K562 (cell line): Measurements from ENCODE around the gene KDF1. TPM values are rescaled to one million over a fixed set of nuclear protein-coding genes. Genes with fewer than 3 reads are reported as not detected.
A peak's percentile ranks its signal among the peaks of the same experiment; 100 is the strongest.

Source experiments
- DMBX1 ChIP-seq: fragments of 250-450 bp; sonication (Bioruptor Pico); IDR thresholded peaks from 2 replicates; pipeline ENCODE4 v1.8.0; 2022; ENCODE audit warnings: inconsistent platforms, mild to moderate bottlenecking, moderate library complexity, borderline replicate concordance
- MAFG ChIP-seq: fragments of 450-650 bp; conservative IDR thresholded peaks from 2 replicates; pipeline ENCODE4 v1.6.1; 2016; ENCODE audit warnings: missing genetic modification characterization, missing compliant biosample characterization
- NBN ChIP-seq: fragments of 450-650 bp; IDR thresholded peaks from 2 replicates; pipeline ENCODE4 v1.6.1; 2016; ENCODE audit warnings: low read depth, mild to moderate bottlenecking
- NFE2L1 ChIP-seq: fragments of 450-650 bp; IDR thresholded peaks from 2 replicates; pipeline ENCODE4 v1.6.1; 2016; ENCODE audit warnings: missing genetic modification characterization, low read depth, mild to moderate bottlenecking, missing compliant biosample characterization, moderate library complexity, borderline replicate concordance
- RCOR1 ChIP-seq, 2 experiments: IDR thresholded peaks; 2 replicates each; pipeline ENCODE4 v1.6.1; 2012; ENCODE audit warnings: low read depth in 2 of 2, low read length in 2 of 2, borderline replicate concordance in 1 of 2, improper control_type of control experiment in 1 of 2
- SIN3B ChIP-seq: fragments of 450-650 bp; IDR thresholded peaks from 2 replicates; pipeline ENCODE4 v1.6.1; 2017; ENCODE audit warnings: low read depth, mild to moderate bottlenecking, moderate library complexity
- TCF7 ChIP-seq: sonication (generic); IDR thresholded peaks from 2 replicates; pipeline ENCODE4 v1.6.1; 2016; ENCODE audit warnings: antibody characterized with exemption, borderline replicate concordance
- ZNF12 ChIP-seq: sonication (generic); formaldehyde crosslinking; IDR thresholded peaks from 2 replicates; pipeline ENCODE4 v1.4.0; 2020; ENCODE audit warnings: mild to moderate bottlenecking, missing genetic modification reagents
- ZNF124 ChIP-seq: sonication (generic); formaldehyde crosslinking; IDR thresholded peaks from 2 replicates; pipeline ENCODE4 v1.8.1; 2022; ENCODE audit warnings: missing genetic modification reagents
- ZNF133 ChIP-seq: fragments of 250-450 bp; sonication (Bioruptor Pico); IDR thresholded peaks from 2 replicates; pipeline ENCODE4 v1.4.0; 2020; ENCODE audit warnings: mild to moderate bottlenecking
- ZNF143 ChIP-seq: sonication (generic); formaldehyde crosslinking; IDR thresholded peaks from 2 replicates; pipeline ENCODE4 v1.9.0; 2022; ENCODE audit warnings: mild to moderate bottlenecking, missing genetic modification reagents
- ZNF232 ChIP-seq: sonication (generic); formaldehyde crosslinking; IDR thresholded peaks from 2 replicates; pipeline ENCODE4 v1.8.0; 2022; ENCODE audit warnings: mild to moderate bottlenecking, missing genetic modification reagents
- polyA plus RNA-seq, 8 experiments: library from polyadenylated mRNA; depleted of rRNA in 4 of 8; stranded (reverse) in 5 of 8; unstranded in 3 of 8; fragments of >200 nt; fragmentation: Nextera tagmentation in 2 of 8; fragmentation: Illumina TruSeq in 1 of 8; extraction: Ambion mirVana in 2 of 8; extraction: Trizol in 1 of 8; gene quantifications; 2 replicates each; pipeline versions ENCODE4 v1.2.1 to v1.2.3, GENCODE V29; 2011 to 2014; ENCODE audit warnings: inconsistent platforms in 1 of 8, missing spikeins in 1 of 8
- total RNA-seq, 7 experiments: library from RNA; depleted of rRNA in 6 of 7; stranded (reverse); fragments of >200 nt in 6 of 7; fragmentation: Illumina TruSeq in 2 of 7; extraction: Trizol in 2 of 7; gene quantifications; 2 replicates each; pipeline versions ENCODE4 v1.2.1 to v1.2.3, GENCODE V29; 2011 to 2021; ENCODE audit warnings: low replicate concordance in 1 of 7
- TF ChIP-seq, protein P1 (sequence below): fragments of 250-450 bp; sonication (Bioruptor Pico); IDR thresholded peaks from 2 replicates; pipeline ENCODE4 v1.4.0; 2020; ENCODE audit warnings: mild to moderate bottlenecking, moderate library complexity
- TF ChIP-seq, protein P2 (sequence below), 2 experiments: IDR thresholded peaks in 1 of 2; conservative IDR thresholded peaks in 1 of 2; 2 replicates each; pipeline ENCODE4 v1.6.1; 2016; ENCODE audit warnings: low read depth in 2 of 2, mild to moderate bottlenecking in 1 of 2, missing compliant biosample characterization in 1 of 2, missing genetic modification characterization in 1 of 2, moderate library complexity in 1 of 2
- TF ChIP-seq, protein P3 (sequence below), 2 experiments: fragments of 200-800 bp in 1 of 2; sonication (Bioruptor generic) in 1 of 2; sonication (generic) in 1 of 2; formaldehyde crosslinking in 1 of 2; IDR thresholded peaks in 1 of 2; conservative IDR thresholded peaks in 1 of 2; 2 replicates each; pipeline versions ENCODE4 v1.5.0 to v1.6.1; 2016 to 2020; ENCODE audit warnings: missing compliant biosample characterization in 1 of 2, missing genetic modification characterization in 1 of 2, missing genetic modification reagents in 1 of 2

KDF1 gene
- total and polyA plus RNA-seq, 9 of the 15 experiments (the other 6 are each of a cell fraction or from before 2014, with no cell fraction given), result 0.38 to 1.9 (median 0.83) TPM

DNA sequence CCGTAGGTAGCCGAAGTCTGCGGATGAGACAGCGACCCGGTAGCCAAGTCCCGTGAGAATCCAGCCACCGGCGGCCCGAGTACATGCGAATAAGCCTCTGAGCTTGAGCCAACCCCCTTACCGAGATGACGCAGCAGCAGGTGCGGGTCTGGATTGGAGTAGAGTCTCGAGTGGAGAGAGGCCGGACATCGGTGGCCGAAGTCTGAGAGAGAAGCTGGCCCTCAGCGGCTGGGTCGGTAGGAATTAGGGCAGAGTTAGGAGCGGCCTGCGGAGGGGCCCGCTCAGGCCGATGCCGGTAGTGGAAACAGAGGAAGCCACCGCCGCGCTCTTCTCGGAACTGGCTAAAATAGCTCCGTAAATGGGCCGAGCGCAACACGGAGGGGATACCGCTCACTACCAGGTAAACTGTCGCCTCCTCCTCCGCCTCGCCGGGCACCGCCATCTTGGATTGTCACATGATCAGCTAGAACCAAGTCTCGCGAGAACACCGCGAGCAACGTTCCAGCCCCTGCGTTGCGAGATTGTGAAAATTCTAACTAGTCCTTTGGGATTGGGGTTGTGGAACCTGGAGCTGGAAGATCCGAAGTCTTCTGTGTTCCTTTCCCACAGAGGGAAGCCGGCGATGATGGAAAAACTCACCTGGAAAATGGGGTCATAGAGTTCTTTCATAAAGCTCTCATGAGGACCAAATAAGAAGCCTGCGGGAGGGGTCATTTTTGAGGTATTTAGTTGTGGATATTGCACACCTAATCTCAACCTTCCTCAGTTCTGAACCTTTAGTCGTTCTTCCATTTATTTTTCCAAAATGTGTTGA, 60.1 kb downstream of the KDF1 start, which contains the start of gene GPATCH3 (continued):
- TF ChIP-seq, protein P1, sequence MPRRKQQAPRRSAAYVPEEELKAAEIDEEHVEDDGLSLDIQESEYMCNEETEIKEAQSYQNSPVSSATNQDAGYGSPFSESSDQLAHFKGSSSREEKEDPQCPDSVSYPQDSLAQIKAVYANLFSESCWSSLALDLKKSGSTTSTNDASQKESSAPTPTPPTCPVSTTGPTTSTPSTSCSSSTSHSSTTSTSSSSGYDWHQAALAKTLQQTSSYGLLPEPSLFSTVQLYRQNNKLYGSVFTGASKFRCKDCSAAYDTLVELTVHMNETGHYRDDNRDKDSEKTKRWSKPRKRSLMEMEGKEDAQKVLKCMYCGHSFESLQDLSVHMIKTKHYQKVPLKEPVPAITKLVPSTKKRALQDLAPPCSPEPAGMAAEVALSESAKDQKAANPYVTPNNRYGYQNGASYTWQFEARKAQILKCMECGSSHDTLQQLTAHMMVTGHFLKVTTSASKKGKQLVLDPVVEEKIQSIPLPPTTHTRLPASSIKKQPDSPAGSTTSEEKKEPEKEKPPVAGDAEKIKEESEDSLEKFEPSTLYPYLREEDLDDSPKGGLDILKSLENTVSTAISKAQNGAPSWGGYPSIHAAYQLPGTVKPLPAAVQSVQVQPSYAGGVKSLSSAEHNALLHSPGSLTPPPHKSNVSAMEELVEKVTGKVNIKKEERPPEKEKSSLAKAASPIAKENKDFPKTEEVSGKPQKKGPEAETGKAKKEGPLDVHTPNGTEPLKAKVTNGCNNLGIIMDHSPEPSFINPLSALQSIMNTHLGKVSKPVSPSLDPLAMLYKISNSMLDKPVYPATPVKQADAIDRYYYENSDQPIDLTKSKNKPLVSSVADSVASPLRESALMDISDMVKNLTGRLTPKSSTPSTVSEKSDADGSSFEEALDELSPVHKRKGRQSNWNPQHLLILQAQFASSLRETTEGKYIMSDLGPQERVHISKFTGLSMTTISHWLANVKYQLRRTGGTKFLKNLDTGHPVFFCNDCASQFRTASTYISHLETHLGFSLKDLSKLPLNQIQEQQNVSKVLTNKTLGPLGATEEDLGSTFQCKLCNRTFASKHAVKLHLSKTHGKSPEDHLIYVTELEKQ (CRISPR knock-in tag), result no peak
- no peak; the same call in 1 of the 2 replicates for TF ChIP-seq ZNF12 (CRISPR knock-in tag)
- TF ChIP-seq MAFG (tag), result no peak
- 0 out of 2 replicates have a peak, but pooled peaks have one; percentile 49 for TF ChIP-seq DMBX1 (CRISPR knock-in tag)
- no peak for TF ChIP-seq NFE2L1 (tag)
- TF ChIP-seq SIN3B, result peak; percentile 100
- TF ChIP-seq, protein P2, sequence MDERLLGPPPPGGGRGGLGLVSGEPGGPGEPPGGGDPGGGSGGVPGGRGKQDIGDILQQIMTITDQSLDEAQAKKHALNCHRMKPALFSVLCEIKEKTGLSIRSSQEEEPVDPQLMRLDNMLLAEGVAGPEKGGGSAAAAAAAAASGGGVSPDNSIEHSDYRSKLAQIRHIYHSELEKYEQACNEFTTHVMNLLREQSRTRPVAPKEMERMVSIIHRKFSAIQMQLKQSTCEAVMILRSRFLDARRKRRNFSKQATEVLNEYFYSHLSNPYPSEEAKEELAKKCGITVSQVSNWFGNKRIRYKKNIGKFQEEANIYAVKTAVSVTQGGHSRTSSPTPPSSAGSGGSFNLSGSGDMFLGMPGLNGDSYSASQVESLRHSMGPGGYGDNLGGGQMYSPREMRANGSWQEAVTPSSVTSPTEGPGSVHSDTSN (CRISPR knock-in tag; IDR thresholded peaks at IDR 0.05; ENCODE audit: low read depth), result no peak
- TF ChIP-seq, protein P2 (tag; conservative IDR thresholded peaks at IDR 0.05; ENCODE audit: low read depth), result no peak
- TF ChIP-seq, protein P3, sequence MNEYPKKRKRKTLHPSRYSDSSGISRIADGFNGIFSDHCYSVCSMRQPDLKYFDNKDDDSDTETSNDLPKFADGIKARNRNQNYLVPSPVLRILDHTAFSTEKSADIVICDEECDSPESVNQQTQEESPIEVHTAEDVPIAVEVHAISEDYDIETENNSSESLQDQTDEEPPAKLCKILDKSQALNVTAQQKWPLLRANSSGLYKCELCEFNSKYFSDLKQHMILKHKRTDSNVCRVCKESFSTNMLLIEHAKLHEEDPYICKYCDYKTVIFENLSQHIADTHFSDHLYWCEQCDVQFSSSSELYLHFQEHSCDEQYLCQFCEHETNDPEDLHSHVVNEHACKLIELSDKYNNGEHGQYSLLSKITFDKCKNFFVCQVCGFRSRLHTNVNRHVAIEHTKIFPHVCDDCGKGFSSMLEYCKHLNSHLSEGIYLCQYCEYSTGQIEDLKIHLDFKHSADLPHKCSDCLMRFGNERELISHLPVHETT (CRISPR knock-in tag; conservative IDR thresholded peaks at IDR 0.05 in 1 of 2, IDR thresholded peaks at IDR 0.05 in 1 of 2), result no peak
- 0 out of 2 replicates have a peak, but pooled peaks have one; percentile 52 for TF ChIP-seq TCF7
- TF ChIP-seq ZNF124 (CRISPR knock-in tag), result no peak
- TF ChIP-seq ZNF133 (CRISPR knock-in tag), result no peak
- 0 out of 2 replicates have a peak, but pooled peaks have one; percentile 41 for TF ChIP-seq NBN
- TF ChIP-seq RCOR1 (IDR thresholded peaks at IDR 0.05; ENCODE audit: borderline replicate concordance in 1 of 2, low read depth in 2 of 2, low read length in 2 of 2), result peak in 1 of 2 experiments; percentile 63; a peak in 1 of 4 replicates
- peak; percentile 36; the same call in 1 of the 2 replicates for TF ChIP-seq ZNF232 (CRISPR knock-in tag)
- no peak for TF ChIP-seq ZNF143 (CRISPR knock-in tag)
